ENCODE data around the gene HPS6. TPM values are rescaled to one million over a fixed set of nuclear protein-coding genes. Genes with fewer than 3 reads are reported as not detected.

The HPS6 gene
- total and polyA plus RNA-seq, 4 donors, result 12.2 to 18.3 (median 12.8) TPM

DNA sequence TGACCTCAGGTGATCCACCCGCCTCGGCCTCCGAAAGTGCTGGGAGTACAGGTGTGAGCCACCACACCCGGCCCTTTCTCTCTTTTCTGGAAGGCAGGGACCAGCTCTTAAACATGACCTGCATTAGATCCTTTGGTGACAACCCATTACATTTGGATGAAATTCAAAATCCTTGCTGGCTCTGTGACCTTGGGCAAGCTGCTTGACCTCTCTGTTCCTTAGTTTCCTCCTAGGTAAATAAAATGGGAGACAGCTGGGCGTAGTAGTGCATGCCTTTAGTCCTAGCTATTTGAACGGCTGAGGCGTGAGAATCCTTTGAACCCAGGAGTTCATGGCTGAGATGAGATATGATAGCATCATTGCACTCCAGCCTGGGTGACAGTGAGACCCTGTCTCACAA is 31.3 kb downstream of the HPS6 start:
- no peaks in the 10 kb centered on the region for H3K9me3 ChIP-seq (ENCODE audit: control insufficient read depth, insufficient read depth, low read length)
- no peak for DNase-seq (ENCODE audit: low read depth in 4 of 6, low spot score in 6 of 6)
- no peaks in the 10 kb centered on the region for H3K36me3 ChIP-seq (ENCODE audit: control insufficient read depth, insufficient read depth, low read length)
- no peaks in the 10 kb centered on the region for H3K4me1 ChIP-seq (ENCODE audit: control insufficient read depth, insufficient read depth, low read length)
- WGBS (ENCODE audit: insufficient coverage), result 96% methylated on average over 4 of the region's 7 CpGs
- H3K27me3 ChIP-seq (ENCODE audit: control insufficient read depth, insufficient read depth, low read length), result no peaks in the 10 kb centered on the region
- no peak overlapping the region for H3K27ac ChIP-seq (ENCODE audit: low read depth, low read length)
- H3K4me3 ChIP-seq (ENCODE audit: low read depth, low read length), result no peak overlapping the region

DNA sequence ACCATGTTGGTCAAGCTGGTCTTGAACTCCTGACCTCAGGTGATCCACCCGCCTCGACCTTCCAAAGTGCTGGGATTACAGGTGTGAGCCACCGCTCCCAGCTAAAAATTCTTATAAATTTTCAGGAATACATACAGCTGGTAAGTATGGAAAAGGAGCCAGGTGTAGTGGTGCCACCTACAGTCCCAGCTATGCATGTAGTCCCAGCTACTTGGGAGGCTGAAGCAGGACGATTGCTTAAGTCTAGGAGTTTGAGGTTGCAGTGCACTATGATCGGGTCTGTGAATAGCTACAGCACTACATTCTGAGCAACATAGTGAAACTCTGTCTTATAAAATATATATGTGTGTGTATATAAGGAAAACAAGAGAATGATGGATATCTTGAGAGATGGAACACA is 36.0 kb downstream of the HPS6 start:
- Histone ChIP-seq H3K9me3 (ENCODE audit: control insufficient read depth, insufficient read depth, low read length) (no peaks in the 10 kb centered on the region), H3K27me3 (ENCODE audit: control insufficient read depth, insufficient read depth, low read length) (no peaks in the 10 kb centered on the region), H3K36me3 (ENCODE audit: control insufficient read depth, insufficient read depth, low read length) (peaks cover 3% of the 10 kb centered on the region), H3K27ac (ENCODE audit: low read depth, low read length) (no peak overlapping the region), H3K4me3 (ENCODE audit: low read depth, low read length) (no peak overlapping the region), H3K4me1 (ENCODE audit: control insufficient read depth, insufficient read depth, low read length) (no peaks in the 10 kb centered on the region)
- no peak for DNase-seq (ENCODE audit: low read depth in 4 of 6, low spot score in 6 of 6)
- no CpG with 5 or more reads among the region's 5 CpGs for WGBS (ENCODE audit: insufficient coverage)

DNA sequence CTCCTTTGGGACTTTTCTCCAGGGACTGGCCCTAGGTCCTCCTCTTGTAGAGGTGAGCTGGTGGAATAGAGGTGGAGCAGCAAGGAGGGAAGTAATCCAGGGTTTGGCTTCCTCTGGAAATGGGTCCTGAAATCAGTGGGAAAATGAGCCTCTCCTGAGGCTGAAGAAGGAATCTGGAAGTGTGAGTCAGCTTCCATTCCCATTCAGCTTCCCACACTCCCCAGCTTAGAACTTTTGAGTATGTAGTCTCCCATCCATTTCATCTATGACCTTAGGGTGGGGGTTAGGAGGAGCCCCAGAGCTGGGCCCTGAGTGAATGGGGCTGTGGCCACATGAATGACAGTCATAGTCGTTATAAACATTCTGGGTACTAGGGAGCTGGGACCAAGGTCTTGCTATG is 37.3 kb downstream of the HPS6 start:
- Histone ChIP-seq H3K27me3 (ENCODE audit: control insufficient read depth, insufficient read depth, low read length) (no peaks in the 10 kb centered on the region), H3K4me1 (ENCODE audit: control insufficient read depth, insufficient read depth, low read length) (no peaks in the 10 kb centered on the region), H3K9me3 (ENCODE audit: control insufficient read depth, insufficient read depth, low read length) (no peaks in the 10 kb centered on the region), H3K4me3 (ENCODE audit: low read depth, low read length) (no peak overlapping the region), H3K36me3 (ENCODE audit: control insufficient read depth, insufficient read depth, low read length) (peaks cover 14% of the 10 kb centered on the region), H3K27ac (ENCODE audit: low read depth, low read length) (no peak overlapping the region)
- no peak for DNase-seq (ENCODE audit: low read depth in 4 of 6, low spot score in 6 of 6)
- WGBS (ENCODE audit: insufficient coverage), result 83% methylated on average over 1 of the region's 1 CpG

DNA sequence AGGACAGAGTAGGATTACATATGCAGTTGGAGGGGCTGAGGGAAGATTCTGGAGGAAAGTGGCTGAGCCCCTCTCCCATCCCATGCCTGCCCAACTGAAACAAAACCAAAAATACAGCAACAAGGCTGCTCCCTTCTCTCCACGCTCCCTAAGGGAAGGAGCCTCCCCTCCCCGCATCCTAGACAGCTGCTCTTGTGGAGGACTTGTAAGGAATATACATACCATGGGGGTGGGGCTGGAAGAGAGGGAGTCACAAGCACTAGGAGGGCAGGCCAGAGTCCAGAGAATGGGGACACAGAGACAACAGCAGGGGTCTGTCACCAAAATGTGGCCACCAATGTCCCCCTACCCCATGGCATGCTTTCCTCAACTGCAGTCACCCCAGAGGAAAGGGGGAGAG is 41.8 kb downstream of the HPS6 start:
- Histone ChIP-seq H3K4me3 (ENCODE audit: low read depth, low read length) (no peak overlapping the region), H3K27me3 (ENCODE audit: control insufficient read depth, insufficient read depth, low read length) (no peaks in the 10 kb centered on the region), H3K27ac (ENCODE audit: low read depth, low read length) (no peak overlapping the region), H3K36me3 (ENCODE audit: control insufficient read depth, insufficient read depth, low read length) (peaks cover 57% of the 10 kb centered on the region), H3K4me1 (ENCODE audit: control insufficient read depth, insufficient read depth, low read length) (no peaks in the 10 kb centered on the region), H3K9me3 (ENCODE audit: control insufficient read depth, insufficient read depth, low read length) (no peaks in the 10 kb centered on the region)
- WGBS (ENCODE audit: insufficient coverage), result no CpG with 5 or more reads among the region's 2 CpGs
- DNase-seq (ENCODE audit: low read depth in 4 of 6, low spot score in 6 of 6), result no peak

- 95% methylated on average over 23 of the region's 24 CpGs for WGBS (ENCODE audit: insufficient coverage)
These were observed 44.3 kb downstream of the HPS6 start for GRCh38 chr10:102109166-102110116.

DNA sequence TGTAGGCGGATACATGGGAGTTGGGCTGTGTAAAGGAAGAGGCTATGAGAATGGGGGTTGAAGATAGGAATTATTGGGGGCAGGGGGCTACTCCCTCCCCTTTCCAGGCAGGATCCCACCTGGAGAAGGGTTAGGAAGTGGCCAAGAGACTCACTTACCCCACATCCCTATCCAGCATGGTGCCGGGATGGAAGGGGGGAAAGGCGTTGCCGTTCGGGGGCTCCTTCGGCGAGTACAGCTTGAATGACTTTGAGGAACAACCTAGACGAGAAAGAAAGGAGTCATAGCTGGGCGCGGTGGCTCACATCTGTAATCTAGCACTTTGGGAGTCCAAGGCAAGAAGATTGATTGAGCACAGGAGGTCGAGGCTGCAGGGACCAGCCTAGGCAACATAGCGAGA is 46.1 kb downstream of the HPS6 start:
- no peak overlapping the region for H3K27ac ChIP-seq (ENCODE audit: low read depth, low read length)
- H3K27me3 ChIP-seq (ENCODE audit: control insufficient read depth, insufficient read depth, low read length), result no peaks in the 10 kb centered on the region
- H3K4me3 ChIP-seq (ENCODE audit: low read depth, low read length), result no peak overlapping the region
- H3K4me1 ChIP-seq (ENCODE audit: control insufficient read depth, insufficient read depth, low read length), result peaks cover 30% of the 10 kb centered on the region
- DNase-seq (ENCODE audit: low read depth in 4 of 6, low spot score in 6 of 6), result no peak
- peaks cover 57% of the 10 kb centered on the region for H3K36me3 ChIP-seq (ENCODE audit: control insufficient read depth, insufficient read depth, low read length)
- no peaks in the 10 kb centered on the region for H3K9me3 ChIP-seq (ENCODE audit: control insufficient read depth, insufficient read depth, low read length)
- WGBS (ENCODE audit: insufficient coverage), result 93% methylated on average over 11 of the region's 12 CpGs

More at GRCh38 chr10:102109166-102110116, 44.3 kb downstream of the HPS6 start:
- Histone ChIP-seq H3K27me3 (ENCODE audit: control insufficient read depth, insufficient read depth, low read length) (no peaks in the 10 kb centered on the region), H3K36me3 (ENCODE audit: control insufficient read depth, insufficient read depth, low read length) (peaks cover 59% of the 10 kb centered on the region), H3K27ac (ENCODE audit: low read depth, low read length) (no peak overlapping the region), H3K4me3 (ENCODE audit: low read depth, low read length) (no peak overlapping the region), H3K9me3 (ENCODE audit: control insufficient read depth, insufficient read depth, low read length) (no peaks in the 10 kb centered on the region), H3K4me1 (ENCODE audit: control insufficient read depth, insufficient read depth, low read length) (peaks cover 18% of the 10 kb centered on the region)
- DNase-seq (ENCODE audit: low read depth in 4 of 6, low spot score in 6 of 6), result no peak

- Histone ChIP-seq H3K27me3 (ENCODE audit: control insufficient read depth, insufficient read depth, low read length) (no peaks in the 10 kb centered on the region), H3K27ac (ENCODE audit: low read depth, low read length) (no peak overlapping the region), H3K4me1 (ENCODE audit: control insufficient read depth, insufficient read depth, low read length) (peaks cover 41% of the 10 kb centered on the region), H3K9me3 (ENCODE audit: control insufficient read depth, insufficient read depth, low read length) (no peaks in the 10 kb centered on the region), H3K4me3 (ENCODE audit: low read depth, low read length) (no peak overlapping the region), H3K36me3 (ENCODE audit: control insufficient read depth, insufficient read depth, low read length) (peaks cover 47% of the 10 kb centered on the region)
- WGBS (ENCODE audit: insufficient coverage), result no CpG with 5 or more reads among the region's 3 CpGs
- DNase-seq (ENCODE audit: low read depth in 4 of 6, low spot score in 6 of 6), result no peak
These were observed 47.2 kb downstream of the HPS6 start for GRCh38 chr10:102112210-102112817.

DNA sequence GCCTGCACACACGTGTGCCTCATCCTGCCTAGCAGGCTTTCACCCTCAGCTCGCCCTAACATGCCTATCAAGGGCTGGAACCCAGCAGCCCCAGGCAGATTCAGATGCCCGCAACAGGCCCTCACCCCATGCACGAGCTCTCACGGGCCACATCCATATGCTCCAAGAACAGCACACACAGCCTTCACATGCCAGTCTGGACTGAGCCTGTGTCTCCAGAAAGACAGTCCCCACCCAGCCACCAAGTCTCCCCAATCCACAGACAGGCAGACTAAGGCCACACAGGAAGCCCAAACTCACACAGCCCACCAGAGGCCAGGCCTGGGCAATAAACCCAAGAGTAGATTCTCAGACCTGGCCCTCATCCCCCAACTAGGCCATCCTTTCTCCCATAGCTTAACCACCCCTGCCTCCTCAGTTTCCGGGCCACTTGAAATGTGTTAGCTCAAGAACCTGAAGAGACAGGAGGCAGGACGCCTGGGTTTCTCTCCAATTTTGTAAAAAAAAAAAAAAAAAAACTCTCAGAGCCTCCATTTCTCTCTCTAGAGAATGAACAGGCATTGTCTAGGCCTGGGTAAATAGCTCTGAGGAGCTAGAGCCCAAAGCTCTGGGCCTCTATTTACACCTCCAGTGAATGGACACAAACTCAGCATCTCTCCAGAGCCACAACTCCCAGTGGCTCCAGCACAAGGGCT is 48.3 kb downstream of the HPS6 start:
- 29% methylated on average over 5 of the region's 7 CpGs for whole genome bisulfite sequencing (ENCODE audit: insufficient coverage)
- Histone ChIP-seq H3K9me3 (ENCODE audit: control insufficient read depth, insufficient read depth, low read length) (no peaks in the 10 kb centered on the region), H3K4me3 (ENCODE audit: low read depth, low read length) (peak overlapping the region; percentile 70), H3K36me3 (ENCODE audit: control insufficient read depth, insufficient read depth, low read length) (peaks cover 41% of the 10 kb centered on the region), H3K27ac (ENCODE audit: low read depth, low read length) (peak overlapping the region; percentile 35), H3K4me1 (ENCODE audit: control insufficient read depth, insufficient read depth, low read length) (peaks cover 52% of the 10 kb centered on the region), H3K27me3 (ENCODE audit: control insufficient read depth, insufficient read depth, low read length) (no peaks in the 10 kb centered on the region)
- no peak for DNase-seq (ENCODE audit: low read depth in 4 of 6, low spot score in 6 of 6)

DNA sequence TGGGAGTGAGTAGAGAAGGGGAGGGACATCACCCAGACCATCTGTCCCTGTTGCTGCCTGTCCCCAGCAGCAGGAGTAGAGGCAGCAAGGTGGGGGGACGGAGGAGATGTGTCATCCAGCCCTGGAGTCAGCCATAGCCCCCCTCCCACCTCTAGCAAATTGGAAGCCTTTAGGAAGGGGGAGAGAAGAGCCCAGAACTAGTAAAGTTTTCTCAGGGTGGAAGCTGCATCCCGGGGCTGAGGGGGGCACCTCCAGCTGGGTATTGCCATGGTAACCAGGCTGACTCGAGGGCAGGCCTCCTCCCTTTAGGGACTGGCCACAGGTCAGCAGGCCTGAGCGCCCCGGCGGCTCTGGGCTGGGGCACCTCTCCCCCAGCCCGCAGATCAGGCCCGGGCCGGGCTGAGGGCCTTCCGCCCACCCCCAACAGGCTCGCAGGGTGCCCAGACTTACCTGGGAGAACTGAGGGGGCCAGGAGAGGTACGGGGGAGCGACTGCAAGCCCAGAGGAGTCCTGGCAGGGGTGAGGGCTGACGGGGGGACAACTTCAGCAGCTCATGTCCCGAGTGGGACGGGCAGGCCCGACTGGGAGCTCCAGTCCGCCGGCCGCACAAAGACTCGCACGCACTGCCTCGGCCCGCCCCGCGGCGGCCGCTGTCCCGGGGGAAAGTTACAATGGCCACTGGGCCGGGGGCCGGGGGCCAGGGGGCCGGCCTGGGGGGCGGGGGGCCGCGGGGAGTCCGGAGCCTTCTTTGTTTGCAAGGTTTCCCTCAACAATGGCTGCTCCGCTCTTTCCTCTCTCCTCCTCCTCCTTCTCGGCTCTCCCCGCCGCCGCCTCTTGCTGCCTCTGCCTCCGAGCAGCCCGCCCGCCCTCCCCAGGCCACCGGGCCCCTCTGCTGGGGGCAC is 49.1 kb downstream of the HPS6 start:
- 0% methylated on average over 40 of the region's 45 CpGs for WGBS (ENCODE audit: insufficient coverage)
- Histone ChIP-seq H3K9me3 (ENCODE audit: control insufficient read depth, insufficient read depth, low read length) (no peaks in the 10 kb centered on the region), H3K27ac (ENCODE audit: low read depth, low read length) (peak overlapping the region; percentile 89), H3K4me1 (ENCODE audit: control insufficient read depth, insufficient read depth, low read length) (peaks cover 60% of the 10 kb centered on the region), H3K4me3 (ENCODE audit: low read depth, low read length) (peak overlapping the region; percentile 70), H3K36me3 (ENCODE audit: control insufficient read depth, insufficient read depth, low read length) (peaks cover 33% of the 10 kb centered on the region), H3K27me3 (ENCODE audit: control insufficient read depth, insufficient read depth, low read length) (no peaks in the 10 kb centered on the region)
- peak in 2 of 6 donors; percentile 45 to 46 for DNase-seq (ENCODE audit: low read depth in 4 of 6, low spot score in 6 of 6)

All from spinal cord (tissue), 10 donors.